Glutamatergic neuron (in vitro differentiated cells): ENCODE measurements around the gene RGS11. TPM values are rescaled to one million over a fixed set of nuclear protein-coding genes. Genes with fewer than 3 reads are reported as not detected.
A peak's percentile ranks its signal among the peaks of the same experiment; 100 is the strongest.

Experiments
- DNase-seq: peaks from one replicate; pipeline ENCODE4 v3.0.0; 2022
- H3K27ac Mint-ChIP-seq: one replicate; pipeline ENCODE4 v1.8.0; 2020; ENCODE audit warnings: mild to moderate bottlenecking, mixed read lengths, inconsistent platforms; ENCODE audit not compliant: unreplicated experiment
- H3K27me3 Mint-ChIP-seq: one replicate; pipeline ENCODE4 v1.8.0; 2020; ENCODE audit warnings: mild to moderate bottlenecking, moderate library complexity, mixed read lengths, inconsistent platforms; ENCODE audit not compliant: unreplicated experiment
- H3K36me3 Mint-ChIP-seq: one replicate; pipeline ENCODE4 v1.8.0; 2020; ENCODE audit warnings: mild to moderate bottlenecking, mixed read lengths, inconsistent platforms; ENCODE audit not compliant: unreplicated experiment
- H3K4me1 Mint-ChIP-seq: one replicate; pipeline ENCODE4 v1.8.0; 2020; ENCODE audit warnings: mild to moderate bottlenecking, low read depth, mixed read lengths, inconsistent platforms; ENCODE audit not compliant: unreplicated experiment
- H3K4me3 Mint-ChIP-seq: one replicate; pipeline ENCODE4 v1.8.0; 2020; ENCODE audit warnings: mild to moderate bottlenecking, mixed read lengths, inconsistent platforms; ENCODE audit not compliant: unreplicated experiment
- H3K9me3 Mint-ChIP-seq: one replicate; pipeline ENCODE4 v1.8.0; 2020; ENCODE audit warnings: mild to moderate bottlenecking, moderate library complexity, mixed read lengths, inconsistent platforms; ENCODE audit not compliant: unreplicated experiment
- CTCF ChIP-seq: fragments of 200-600 bp; sonication (generic); IDR thresholded peaks from one replicate; pipeline ENCODE4 v1.5.0; 2021; ENCODE audit not compliant: partially characterized antibody, unreplicated experiment
- total RNA-seq: library from RNA; stranded (reverse); fragmentation: NEBNext Ultra II Directional; extraction: Animal tissue kit (Norgen Biotek cat#: 25700); gene quantifications from one replicate; pipeline ENCODE4 v1.2.1, GENCODE V29; 2021; ENCODE audit not compliant: unreplicated experiment

RGS11 gene
- total RNA-seq, 1 donor from 2014 or later = 18.2 TPM

GRCh38 chr16:305916-306626, 30.3 kb upstream of the RGS11 start:
- H3K27me3 Mint-ChIP-seq = peaks cover 2% of the 10 kb centered on the region
- no peaks in the 10 kb centered on the region for H3K9me3 Mint-ChIP-seq
- TF ChIP-seq CTCF = no peak
- DNase-seq = no peak
- H3K4me1 Mint-ChIP-seq = peaks cover 11% of the 10 kb centered on the region
- peak overlapping the region; percentile 28 for H3K27ac Mint-ChIP-seq
- no peaks in the 10 kb centered on the region for H3K36me3 Mint-ChIP-seq
- H3K4me3 Mint-ChIP-seq = peak overlapping the region; percentile 26

GRCh38 chr16:303760-304505, 28.2 kb upstream of the RGS11 start:
- H3K9me3 Mint-ChIP-seq = no peaks in the 10 kb centered on the region
- H3K27me3 Mint-ChIP-seq = peaks cover 2% of the 10 kb centered on the region
- no peak for DNase-seq
- H3K4me3 Mint-ChIP-seq = no peak overlapping the region
- no peak for TF ChIP-seq CTCF
- H3K4me1 Mint-ChIP-seq = peaks cover 9% of the 10 kb centered on the region
- no peak overlapping the region for H3K27ac Mint-ChIP-seq
- no peaks in the 10 kb centered on the region for H3K36me3 Mint-ChIP-seq

GRCh38 chr16:301950-302349, 26.2 kb upstream of the RGS11 start:
- no peak overlapping the region for H3K27ac Mint-ChIP-seq
- H3K36me3 Mint-ChIP-seq = no peaks in the 10 kb centered on the region
- peaks cover 2% of the 10 kb centered on the region for H3K27me3 Mint-ChIP-seq
- no peak for DNase-seq
- peaks cover 9% of the 10 kb centered on the region for H3K4me1 Mint-ChIP-seq
- no peaks in the 10 kb centered on the region for H3K9me3 Mint-ChIP-seq
- H3K4me3 Mint-ChIP-seq = no peak overlapping the region
- TF ChIP-seq CTCF = no peak

- Mint-ChIP-seq H3K36me3 (no peaks in the 10 kb centered on the region), H3K4me3 (no peak overlapping the region), H3K9me3 (no peaks in the 10 kb centered on the region), H3K27me3 (peaks cover 2% of the 10 kb centered on the region), H3K27ac (no peak overlapping the region), H3K4me1 (peaks cover 5% of the 10 kb centered on the region)
- DNase-seq = no peak
- TF ChIP-seq CTCF = no peak
Measured at GRCh38 chr16:301235-301634, 25.5 kb upstream of the RGS11 start.

- no peaks in the 10 kb centered on the region for H3K36me3 Mint-ChIP-seq
- H3K4me1 Mint-ChIP-seq = no peaks in the 10 kb centered on the region
- no peak overlapping the region for H3K4me3 Mint-ChIP-seq
- no peak for TF ChIP-seq CTCF
- H3K27me3 Mint-ChIP-seq = no peaks in the 10 kb centered on the region
- no peak overlapping the region for H3K27ac Mint-ChIP-seq
- DNase-seq = no peak
- H3K9me3 Mint-ChIP-seq = peaks cover 1% of the 10 kb centered on the region
Measured at GRCh38 chr16:297832-298231, 22.1 kb upstream of the RGS11 start.
